GM19351 (cell line): ENCODE data around the gene PPP4R3B.

Experiments used
- ATAC-seq: cut with Tn5 transposase; IDR thresholded peaks from one replicate; pipeline ENCODE4 v1.9.1; 2021; ENCODE audit warnings: mild to moderate bottlenecking, moderate library complexity; ENCODE audit not compliant: unreplicated experiment

The PPP4R3B gene

GRCh38 chr2:55519938-55520885 is 97.2 kb downstream of the PPP4R3B start:
- ATAC-seq, result peak; percentile 9

DNA sequence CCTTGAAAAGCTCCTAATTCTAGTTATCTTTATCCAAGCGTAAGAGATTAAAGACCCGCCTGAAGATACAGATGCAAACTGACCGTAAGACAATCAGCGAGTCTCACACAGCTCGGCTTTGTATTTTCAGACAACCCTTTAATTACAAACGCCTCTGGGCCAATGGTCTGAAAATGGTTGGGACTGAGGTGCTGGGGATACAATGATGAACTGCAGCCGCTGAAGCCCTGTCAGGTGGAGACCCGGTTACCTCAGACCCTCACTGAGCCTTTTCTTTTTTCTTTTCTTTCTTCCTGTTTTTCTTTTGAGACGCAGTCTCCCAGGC is 98.6 kb downstream of the PPP4R3B start:
- peak; percentile 18 for ATAC-seq

GRCh38 chr2:55511508-55512124 is 105.8 kb downstream of the PPP4R3B start:
- ATAC-seq, result no peak

DNA sequence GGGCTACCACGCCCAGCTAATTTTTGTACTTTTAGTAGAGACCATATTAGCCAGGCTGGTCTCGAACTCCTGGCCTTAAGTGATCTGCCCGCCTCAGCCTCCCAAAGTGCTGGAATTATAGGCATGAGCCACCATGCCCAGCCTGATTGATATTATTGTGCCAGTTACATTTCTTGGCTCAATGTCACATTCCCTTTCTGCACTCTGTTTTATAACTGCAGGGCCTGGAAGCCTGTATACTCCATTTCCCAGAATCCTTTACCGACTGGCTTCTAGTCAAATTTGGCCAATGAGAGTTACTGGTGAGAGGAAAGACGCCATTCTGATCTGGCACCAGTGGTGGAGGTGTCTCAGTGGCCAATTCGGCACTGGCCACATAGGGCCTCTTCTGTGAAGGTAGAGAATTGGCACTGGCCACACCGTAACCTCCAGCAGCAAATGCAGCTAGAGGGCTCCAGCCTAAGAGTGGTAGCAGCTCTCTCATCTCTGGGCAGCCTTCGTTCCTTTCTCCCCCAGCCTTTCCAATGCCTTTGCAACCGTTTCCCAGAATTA is 114.8 kb downstream of the PPP4R3B start:
- ATAC-seq, result no peak

DNA sequence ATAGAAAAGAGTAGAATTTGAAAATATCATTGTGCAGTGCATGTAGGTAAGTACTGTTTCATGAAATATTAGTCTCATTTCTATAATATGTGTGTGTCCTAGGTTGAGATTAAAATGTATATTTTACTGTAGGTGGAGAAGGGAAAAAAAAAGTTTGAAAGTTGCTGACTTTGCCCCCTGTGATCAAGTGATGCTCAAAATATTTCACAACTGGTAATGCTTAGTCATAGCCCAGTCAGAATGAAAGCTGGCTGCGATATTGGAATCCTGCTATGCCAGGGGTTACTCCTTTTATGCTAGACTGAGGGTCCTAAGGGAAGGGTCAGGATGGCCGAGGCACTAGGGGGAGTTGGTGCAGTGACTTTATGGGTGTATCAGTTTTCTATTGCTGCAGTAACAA is 117.4 kb downstream of the PPP4R3B start:
- no peak for ATAC-seq

DNA sequence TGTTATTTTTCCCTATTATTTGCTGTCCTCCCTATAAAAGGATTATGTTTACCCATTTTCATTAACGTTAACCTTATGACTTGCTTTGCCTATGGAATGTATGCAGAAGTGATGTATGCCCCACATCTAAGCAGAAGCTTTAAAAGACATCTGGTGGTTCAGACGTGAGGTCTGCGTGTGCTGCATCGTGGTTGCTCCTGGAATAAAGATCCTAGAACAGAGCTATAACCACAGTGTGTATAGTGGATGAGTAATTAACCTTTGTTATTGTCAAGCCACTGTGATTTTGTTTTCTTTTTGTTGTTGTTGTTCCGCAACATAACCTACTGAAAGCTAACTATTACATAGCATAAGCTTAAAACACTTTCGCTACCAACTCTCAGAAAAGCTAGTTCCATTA is 118.8 kb downstream of the PPP4R3B start:
- ATAC-seq, result no peak
